GM18519 (cell line): ENCODE results near the gene HSBP1L1.
"Not testable (repeated sequence)": the region's sequence is repeated elsewhere in the genome, so short reads cannot be mapped to it uniquely, and the experiment has no call there.

Experiments
- ATAC-seq: cut with Tn5 transposase; IDR thresholded peaks from one replicate; pipeline ENCODE4 v1.9.1; 2021; ENCODE audit warnings: mild to moderate bottlenecking, moderate library complexity; ENCODE audit not compliant: unreplicated experiment, low FRiP score

HSBP1L1 gene

DNA sequence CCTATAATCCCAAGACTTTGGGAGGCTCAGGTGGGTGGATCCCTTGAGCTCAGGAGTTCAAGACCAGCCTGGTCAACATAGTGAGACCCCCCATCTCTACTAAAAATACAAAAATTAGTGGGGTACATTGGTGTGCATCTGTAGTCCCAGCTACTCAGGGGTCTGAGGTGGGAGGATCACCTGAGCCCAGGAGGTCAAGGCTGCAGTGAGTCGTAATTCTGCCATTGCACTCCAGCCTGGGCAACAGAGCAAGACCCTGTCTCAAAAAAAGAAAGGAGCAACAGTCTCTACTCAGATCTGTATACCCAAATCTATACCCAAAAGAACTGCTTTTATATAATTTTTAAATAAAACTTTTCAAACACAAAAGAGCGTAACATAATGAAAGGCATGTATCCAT, 5.5 kb upstream of the HSBP1L1 start:
- no peak for ATAC-seq

DNA sequence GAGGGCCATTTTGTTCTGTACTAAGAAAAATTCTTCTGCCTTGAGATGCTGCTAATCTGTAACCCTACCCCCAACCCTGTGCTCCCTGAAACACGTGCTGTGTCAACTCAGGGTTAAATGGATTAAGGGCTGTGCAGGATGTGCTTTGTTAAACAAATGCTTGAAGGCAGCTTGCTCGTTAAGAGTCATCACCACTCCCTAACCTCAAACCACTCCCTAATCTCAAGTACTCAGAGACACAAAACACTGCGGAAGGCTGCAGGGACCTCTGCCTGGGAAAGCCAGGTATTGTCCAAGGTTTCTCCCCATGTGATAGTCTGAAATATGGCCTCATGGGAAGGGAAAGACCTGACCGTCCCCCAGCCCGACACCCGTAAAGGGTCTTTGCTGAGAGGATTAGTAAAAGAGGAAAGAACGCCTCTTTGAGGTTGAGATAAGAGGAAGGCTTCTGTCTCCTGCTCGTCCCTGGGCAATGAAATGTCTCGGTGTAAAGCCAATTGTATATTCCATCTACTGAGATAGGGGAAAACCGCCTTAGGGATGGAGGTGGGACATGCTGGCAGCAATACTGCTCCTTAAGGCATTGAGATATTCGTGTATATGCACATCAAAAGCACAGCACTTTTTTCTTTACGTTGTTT, 4.2 kb upstream of the HSBP1L1 start:
- ATAC-seq: not testable (repeated sequence)

DNA sequence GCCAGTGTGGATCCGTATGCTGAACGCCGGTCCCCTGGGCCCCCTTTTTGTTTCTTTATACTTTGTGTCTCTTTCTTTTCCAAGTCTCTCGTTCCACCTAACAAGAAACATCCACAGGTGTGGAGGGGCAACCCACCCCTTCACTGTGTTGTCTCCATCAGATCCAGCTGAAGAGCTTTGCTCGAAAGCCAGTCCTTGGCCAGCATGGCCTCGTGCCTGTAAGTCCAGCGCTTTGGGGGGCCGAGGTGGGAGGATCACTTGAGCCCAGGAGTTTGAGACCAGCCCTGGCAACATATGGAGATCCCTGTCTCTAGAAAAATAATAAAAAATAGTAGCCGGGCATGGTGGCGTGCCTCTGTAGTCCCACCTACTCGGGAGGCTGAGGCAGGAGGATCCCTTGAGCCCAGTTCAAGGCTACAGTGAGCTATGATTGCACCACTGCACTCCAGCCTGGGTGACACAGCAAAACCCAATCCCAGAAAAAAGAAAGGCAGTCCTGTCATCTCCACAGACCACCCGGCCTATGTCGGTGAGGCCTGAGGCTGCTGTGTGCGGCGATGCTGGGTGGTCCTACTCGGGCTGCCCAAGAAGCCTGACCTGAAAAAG, 3.4 kb upstream of the HSBP1L1 start:
- no peak for ATAC-seq

DNA sequence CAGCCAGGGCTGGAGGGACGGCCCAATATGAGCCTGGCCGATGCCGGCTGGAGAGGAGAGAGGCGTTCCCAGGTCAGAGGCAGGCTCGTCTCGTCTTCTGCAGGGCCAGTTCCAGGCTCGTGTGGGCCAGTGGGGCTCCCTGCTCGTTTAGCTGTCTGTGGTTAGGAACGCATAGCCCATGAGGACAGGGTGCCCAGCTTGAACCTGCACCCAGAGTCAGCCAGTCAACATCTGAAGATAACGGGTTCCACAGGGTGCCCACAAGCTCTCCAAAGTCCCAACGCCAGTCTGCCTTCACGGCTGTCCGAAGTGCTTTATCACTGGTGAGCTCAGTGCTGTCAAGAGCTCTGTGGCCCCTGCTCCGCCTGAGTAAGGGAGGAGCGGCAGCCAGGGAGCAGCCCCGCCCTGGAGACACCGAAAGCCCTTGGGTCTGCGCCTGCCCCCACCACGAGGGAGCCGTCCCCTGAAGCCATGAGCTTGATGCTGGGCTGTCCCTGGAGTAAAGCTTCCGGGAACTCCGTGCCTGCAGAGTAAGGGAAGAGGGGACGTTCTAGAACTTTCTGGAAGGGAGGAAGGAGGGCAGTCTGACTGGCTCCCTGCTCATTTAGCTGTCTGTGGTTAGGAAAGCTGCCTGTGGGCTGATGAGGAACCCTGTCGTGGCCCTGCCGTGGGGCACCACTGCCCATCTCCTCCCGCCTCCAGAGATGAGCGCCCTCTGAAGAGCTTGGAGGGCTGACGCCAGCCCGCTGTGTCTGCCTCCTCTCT, 2.7 kb upstream of the HSBP1L1 start:
- no peak for ATAC-seq

DNA sequence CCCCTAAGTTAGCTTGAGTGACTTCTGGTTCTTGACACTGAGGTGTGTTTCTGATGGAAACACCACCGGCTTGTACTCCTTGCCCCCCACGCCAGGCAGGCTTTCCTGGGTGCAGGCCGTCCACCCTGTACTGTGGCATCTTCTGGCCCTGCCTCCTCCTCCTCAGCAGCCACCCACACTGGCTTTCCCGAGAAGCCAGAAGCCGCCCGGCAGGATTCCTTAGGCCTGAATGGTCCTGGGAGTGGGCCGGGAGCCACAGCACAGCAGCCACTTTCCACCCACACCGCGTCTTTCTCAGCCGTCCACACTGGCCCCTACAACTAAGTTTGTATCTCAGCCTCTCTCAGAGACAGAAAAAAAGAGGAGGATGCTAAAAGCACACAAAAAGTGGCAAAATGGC, 2.1 kb upstream of the HSBP1L1 start:
- no peak for ATAC-seq

DNA sequence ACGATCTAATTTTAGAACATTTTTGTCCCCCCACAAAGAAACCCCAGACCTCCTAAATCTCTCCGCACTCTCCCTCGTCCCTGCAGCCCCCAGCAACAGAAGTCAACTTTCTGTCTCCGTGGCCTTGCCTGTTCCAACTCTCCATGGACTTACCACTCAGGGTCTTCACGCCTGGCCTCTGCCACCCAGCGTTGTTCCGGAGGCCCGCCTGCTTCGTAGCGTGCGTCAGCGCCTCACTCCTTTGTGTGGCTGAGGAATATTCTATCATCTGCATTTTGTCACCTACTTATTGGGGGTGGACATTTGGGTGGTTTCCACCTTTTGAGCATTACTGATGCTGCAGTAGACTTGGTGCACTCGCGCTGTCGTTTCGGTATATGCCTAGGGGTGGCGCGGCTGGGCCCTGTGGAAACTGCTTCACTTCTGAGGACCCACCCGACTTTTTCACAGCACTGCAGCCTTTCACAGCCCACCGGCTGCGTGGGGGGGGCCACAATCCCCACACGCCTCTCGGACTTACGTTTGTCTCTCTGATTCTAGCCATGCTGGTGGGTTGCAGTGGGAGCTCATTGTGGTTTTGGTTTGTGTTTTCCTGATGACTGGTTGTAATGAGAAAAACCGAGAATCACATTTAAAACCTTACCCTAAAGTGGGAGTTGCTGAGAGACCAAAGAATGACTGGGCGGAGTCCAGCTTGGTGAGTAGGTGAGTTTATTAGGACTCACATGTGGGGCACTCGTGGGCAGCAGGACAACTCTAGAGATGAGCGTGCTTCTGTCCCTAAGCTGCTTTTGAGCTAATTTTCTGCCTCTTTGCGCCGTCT, 1.4 kb upstream of the HSBP1L1 start:
- peak; percentile 29 for ATAC-seq

DNA sequence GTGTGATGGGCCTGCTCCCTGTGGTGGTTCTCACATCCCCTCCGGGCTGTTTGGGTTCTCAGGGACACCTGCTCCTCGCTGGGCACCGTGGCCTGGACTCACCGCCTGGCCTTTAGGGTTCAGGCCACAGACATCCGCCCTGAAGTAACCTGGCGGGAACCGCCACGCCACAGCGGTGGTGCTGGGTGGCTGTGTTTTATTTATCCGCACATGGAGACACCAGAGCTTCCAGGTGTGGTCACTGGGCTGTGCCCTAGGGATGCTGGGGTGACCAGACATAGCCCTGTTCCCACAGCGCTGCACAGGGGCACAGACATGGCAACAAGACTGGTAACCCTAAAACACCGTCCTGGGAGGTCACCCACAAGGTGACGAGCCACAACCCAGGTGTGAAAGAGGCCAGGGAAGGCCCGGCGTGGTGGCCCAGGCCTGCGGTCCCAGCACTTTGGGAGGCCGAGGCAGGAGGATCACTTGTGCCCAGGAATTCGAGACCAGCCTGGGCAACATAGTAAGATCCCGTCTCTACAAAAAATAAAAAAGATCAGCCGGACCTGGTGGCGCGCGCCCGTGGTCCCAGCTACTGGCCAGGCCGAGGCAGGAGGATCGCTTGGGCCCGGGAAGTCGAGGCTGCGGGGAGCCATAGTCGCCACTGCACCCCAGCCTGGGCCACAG, 649 bp upstream of the HSBP1L1 start:
- no peak for ATAC-seq

DNA sequence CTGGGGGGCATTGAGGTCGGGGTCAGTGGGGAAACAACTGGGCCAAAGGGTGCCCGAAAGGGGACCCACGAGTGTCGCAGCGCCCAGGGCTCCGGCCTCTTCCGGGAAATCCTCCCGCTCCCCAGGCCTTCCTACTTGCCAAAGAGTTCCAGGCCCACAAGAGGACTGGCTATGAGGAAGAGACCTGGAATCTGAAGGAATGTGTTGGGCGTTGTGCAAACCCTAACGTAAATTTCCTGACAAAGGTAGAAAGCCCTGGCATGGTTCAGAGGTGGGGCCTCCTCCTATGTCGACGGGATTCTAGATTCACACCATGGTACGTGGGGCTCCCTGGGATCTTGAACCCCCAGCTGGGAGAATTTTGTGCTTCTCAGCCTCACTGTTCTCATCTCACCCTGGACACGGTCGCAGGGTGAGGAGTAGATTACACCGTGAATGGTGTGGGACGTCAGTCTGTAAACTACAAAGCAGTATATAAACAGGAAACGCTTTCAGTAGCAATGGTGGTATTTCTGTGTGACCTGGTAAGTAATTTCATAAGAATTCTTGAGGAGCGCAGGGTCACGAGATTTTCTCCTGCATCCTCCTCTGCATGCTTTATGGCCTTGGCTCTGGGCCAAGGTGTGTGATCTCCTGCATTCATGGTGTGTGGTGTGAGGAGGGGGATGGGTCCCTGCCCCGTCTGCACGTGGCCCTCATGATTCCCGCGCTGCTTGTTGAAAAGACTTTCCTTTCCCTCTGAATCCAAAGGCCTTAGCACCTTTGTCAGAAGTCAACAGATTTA, 868 bp downstream of the HSBP1L1 start:
- no peak for ATAC-seq

DNA sequence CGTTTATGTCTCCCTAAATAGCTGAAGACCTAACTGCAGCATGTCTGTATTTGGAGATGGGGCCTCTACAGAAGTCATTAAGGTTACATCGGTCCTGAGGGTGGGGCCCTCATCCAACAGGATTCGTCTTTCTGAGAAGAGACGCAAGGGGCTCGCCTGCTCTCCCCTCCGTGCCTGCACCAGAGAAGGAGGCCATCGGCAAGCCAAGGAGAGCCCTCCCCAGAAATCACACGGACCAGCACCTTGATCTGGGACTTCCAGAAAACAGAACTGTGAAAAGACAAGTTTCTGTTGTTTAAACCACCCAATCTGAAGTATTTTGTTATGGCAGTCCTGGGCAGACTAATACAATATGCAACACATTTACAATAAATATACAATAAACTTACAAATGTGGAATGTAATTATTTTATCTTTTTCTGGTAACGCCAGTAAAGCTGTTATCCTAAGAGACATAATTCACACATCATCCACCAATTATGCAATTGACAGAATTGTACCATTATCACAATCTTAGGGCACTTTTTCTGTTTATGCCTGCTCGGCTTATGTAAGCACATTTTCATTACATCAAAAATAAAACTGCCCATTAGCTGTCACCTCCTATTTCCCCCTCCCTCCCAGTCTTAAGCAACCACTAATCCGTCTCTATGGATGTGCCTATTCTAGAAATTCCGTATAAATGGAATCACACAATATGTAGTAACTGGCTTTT, 6.1 kb downstream of the HSBP1L1 start:
- ATAC-seq: no peak

DNA sequence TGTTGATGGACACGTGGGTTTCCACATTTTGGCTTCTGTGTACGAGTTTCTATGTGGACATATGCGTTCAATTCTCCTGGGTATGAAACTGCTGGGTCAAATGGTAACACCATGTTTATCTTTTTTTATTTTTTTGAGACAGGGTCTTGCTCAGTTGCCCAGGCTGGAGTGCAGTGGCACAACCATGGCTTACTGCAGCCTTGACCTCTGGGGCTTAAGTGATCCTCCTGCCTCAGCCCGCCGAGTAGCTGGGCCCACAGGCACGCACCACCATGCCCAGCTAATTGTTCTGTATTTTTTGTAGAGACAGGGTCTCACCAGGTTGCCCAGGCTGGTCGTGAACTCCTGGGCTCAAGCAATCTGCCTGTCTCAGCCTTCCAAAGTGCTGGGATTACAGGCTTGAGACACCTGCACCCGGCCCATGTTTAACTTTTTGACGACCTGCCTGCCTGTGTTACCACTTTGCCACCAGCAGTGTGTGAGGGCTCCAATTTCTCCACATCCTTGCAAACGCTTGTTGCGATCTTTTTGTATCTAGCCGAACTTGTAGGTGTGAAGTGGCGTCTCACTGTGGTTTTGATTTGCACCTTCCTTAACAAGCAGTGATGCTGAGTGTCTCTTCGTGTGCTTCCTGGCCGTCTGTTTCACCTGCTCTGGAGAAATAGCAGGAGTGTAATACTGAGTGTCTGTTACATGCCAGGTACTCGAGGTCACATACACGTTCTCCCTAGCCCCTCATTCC, 6.9 kb downstream of the HSBP1L1 start:
- ATAC-seq: no peak

DNA sequence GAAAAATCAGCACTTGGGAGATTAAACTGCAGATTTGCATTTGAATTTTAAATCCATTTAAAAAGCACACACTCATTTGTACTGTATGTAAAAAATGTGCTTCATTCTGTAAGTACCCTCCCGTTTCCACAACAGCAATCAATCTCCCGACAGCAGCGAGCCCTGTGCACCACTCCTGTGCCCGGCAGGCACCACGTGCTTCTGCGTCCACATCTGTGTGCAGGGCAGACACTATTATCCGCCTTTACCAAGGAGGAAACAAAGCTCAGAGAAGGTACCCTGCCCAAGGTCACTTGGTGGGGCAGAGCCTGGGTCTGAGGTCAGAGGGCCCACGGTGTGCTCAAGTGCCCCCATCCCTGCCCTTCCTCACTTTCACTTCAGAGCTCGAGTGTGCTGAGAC, 7.5 kb downstream of the HSBP1L1 start:
- no peak for ATAC-seq

DNA sequence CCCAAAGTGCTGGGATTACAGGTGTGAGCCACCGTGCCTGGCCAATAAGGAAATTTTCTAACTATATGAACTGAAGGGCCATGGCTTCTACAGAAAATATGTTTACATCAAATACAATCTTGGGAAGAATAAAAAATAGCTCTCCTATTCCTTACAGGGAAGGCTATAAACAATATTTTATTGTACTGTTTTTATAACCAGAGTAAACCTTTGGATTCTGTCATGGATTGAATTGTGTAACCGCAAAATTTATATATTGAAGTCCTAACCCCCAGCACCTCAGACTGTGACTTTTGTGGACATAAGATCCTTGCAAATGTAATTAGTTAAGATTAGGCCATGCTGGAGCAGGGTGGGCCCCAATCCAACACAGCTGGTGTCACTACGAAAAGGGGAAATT, 8.3 kb downstream of the HSBP1L1 start:
- ATAC-seq: no peak

DNA sequence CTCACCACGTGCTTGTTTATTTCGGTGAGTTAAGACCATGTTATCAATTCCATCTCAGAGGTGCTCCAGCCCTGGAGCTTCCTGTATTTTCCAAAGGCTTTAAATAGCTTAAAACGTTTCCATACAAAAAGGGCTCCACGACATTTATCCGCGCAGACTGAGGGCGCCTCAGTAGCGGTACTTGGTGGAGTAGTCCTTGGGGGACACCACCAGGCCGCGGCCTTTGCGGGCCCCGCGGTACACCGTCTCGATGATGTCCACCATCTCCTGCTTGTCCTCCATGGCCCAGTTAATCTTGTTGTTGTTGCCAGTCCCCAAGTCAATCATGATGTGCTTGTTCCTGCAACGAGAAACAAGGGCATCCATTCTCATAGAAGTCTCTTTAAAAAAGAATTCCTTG, 9.1 kb downstream of the HSBP1L1 start:
- no peak for ATAC-seq

DNA sequence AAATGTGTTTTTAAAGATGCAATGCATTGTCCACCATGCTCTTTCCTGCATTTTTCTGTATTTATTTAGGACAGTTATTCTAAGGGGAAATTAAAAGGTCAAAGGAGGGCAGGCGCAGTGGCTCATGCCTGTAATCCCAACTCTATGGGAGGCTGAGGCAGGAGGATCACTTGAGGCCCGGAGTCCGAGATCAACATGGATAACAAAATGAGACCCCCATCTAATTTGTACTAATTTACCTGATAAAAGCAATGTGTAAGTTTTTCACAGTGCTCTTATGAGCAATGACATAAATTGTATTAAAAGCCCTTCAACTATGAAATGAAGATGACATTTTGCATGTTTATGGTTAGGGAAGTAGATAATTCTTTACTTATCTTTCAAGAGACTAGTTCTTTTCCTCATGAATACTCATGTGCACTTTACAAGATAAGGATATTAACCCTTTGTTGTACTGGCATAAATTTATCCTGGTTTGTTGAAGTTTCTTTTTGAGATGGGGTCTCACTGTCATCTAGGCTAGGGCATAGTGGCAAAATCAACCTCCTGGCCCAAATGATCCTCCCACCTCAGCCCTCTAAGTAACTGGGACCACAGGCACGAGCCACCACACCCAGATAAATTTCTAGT, 9.7 kb downstream of the HSBP1L1 start:
- ATAC-seq: no peak

DNA sequence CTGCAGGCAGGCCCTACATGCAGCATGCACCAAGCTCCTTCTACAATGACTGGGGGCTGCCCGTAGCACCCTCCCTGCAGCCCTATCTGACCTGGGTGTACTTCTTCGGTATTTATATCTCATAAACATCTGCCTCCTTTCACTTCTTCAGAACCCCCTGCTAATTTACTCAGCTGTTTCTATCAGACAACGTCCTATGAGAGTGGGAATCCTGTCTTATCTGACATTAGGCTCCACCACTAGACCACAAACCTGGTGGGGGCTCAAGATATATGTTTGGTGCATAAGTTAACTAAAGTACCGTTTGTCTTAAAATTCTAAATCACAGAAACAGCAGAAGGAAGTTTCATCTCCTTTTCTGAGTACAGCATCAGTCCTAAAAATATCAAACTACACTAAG, 10.6 kb downstream of the HSBP1L1 start:
- ATAC-seq: no peak

DNA sequence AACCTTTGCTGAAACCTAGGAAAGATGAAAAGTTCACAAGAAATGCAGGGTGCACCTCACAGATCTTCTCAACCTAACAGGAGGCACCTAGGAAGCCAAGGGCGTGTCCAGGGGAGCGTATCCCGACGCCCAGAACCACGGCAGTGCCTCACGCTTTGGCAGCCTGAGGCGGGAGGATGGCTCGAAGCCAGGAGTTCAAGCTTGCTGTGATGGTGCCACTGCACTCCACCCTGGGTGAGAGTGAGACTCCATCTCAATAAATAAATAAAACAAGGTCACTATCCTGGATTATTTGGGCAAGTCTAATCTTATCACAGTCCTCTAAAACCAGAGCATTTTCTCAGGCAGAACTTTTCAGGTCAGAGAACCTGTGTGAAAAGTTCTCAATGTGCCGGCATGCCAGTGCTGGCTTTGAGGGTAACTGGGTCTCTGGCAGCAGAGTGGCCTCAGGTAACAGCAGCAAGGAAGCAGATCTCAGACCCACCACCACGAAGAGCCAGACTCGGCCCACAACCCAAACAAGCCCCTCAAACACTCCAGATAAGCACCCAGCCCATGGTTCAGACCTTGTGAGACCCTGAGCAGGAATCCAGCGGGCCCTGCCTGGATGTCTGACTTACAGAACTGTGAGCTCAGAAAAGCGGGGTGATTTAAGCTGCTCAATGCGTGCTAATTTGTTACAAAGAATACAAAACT, 11.7 kb downstream of the HSBP1L1 start:
- ATAC-seq: no peak

DNA sequence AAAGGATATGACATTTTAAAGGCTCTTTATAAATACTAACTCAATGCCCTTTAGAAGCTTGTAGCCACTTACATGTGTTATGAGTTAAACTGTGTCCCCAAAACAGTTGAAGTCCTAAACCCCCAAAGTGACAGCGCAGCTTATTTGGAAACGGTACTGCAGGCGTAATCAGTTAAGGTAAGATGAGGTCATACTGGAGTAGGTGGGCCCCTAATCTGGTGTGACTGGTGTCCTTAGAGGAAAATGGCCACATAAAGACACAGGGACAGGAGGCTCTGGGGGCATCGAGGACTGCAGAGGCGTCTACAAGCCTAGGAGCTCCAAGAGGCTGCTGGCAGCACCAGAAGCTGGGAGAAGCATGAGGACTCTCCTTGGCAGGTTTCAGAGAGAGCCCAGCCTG, 15.4 kb downstream of the HSBP1L1 start:
- no peak for ATAC-seq
